HCT116 (cell line): Measurements from ENCODE around the gene PC. TPM values are rescaled to one million over a fixed set of nuclear protein-coding genes. Genes with fewer than 3 reads are reported as not detected.

ENCODE experiments used
- ATAC-seq: fragments of 200-7000 bp; cut with Tn5 transposase; 2 replicates; pipeline ENCODE4 v1.9.1; 2020; ENCODE audit warnings: mild to moderate bottlenecking, moderate library complexity
- BruUV-seq: library from RNA; stranded (reverse); fragments of 400-500 nt; replicated peaks from 2 replicates; lab custom pipeline; 2021; lab: Mats Ljungman, UMichigan
- CTCF ChIA-PET: fragments of 300-600 bp; sonication (Branson Sonifier 250); formaldehyde crosslinking; loops from one replicate; lab custom pipeline; 2021; ENCODE audit warnings: antibody characterized with exemption; lab: Charles Lee
- POLR2A ChIA-PET: fragments of 300-600, 350-600 bp; sonication (Branson Sonifier 250); formaldehyde crosslinking; loops from one replicate; lab custom pipeline; 2021; ENCODE audit warnings: antibody characterized with exemption; lab: Charles Lee
- RAD21 ChIA-PET, 2 experiments: fragments of 300-600 bp; sonication (Branson Sonifier 250); formaldehyde crosslinking; loops; one replicate each; lab custom pipeline; 2023; ENCODE audit warnings: low total read pairs in 2 of 2; ENCODE audit not compliant: uncharacterized antibody in 2 of 2, unreplicated experiment in 2 of 2, low non-redundant PET in 1 of 2; lab: Charles Lee
- DNase-seq: peaks from one replicate; pipeline ENCODE4 v3.0.0-alpha.2; 2010; ENCODE audit warnings: low read depth, low spot score
- H2AFZ ChIP-seq: fragments of 200-600 bp; shearing (Covaris generic), sonication (generic); 2 replicates; pipeline ENCODE4 v1.6.1; 2017; ENCODE audit warnings: low read depth, mixed run types, mixed read lengths, antibody characterized with exemption, low read length; ENCODE audit not compliant: poor library complexity, severe bottlenecking
- H3K27ac ChIP-seq: 2 replicates; pipeline ENCODE4 v1.5.1; 2012; ENCODE audit warnings: low read depth, low read length
- H3K27me3 ChIP-seq: fragments of 200-600 bp; sonication (generic); 2 replicates; pipeline ENCODE4 v1.6.1; 2016; ENCODE audit warnings: mixed run types, low read length, mixed read lengths; ENCODE audit not compliant: insufficient read depth
- H3K36me3 ChIP-seq, 2 experiments: fragments of 200-500 bp in 1 of 2; fragments of 200-600 bp in 1 of 2; sonication (Bioruptor generic) in 1 of 2; sonication (generic) in 1 of 2; 2 replicates each; pipeline versions ENCODE4 v1.5.1 to v1.6.1; 2014 to 2016; ENCODE audit warnings: low read length in 2 of 2, inconsistent platforms in 1 of 2, mixed read lengths in 1 of 2, mixed run types in 1 of 2; ENCODE audit not compliant: insufficient read depth in 2 of 2, control insufficient read depth in 1 of 2
- H3K4me1 ChIP-seq, 2 experiments: fragments of 200-600 bp in 1 of 2; sonication (generic) in 1 of 2; 2 replicates each; pipeline versions ENCODE4 v1.5.1 to v1.6.1; 2012 to 2017; ENCODE audit warnings: low read length in 2 of 2, inconsistent platforms in 1 of 2, mild to moderate bottlenecking in 1 of 2, mixed read lengths in 1 of 2, mixed run types in 1 of 2, moderate library complexity in 1 of 2; ENCODE audit not compliant: insufficient read depth in 2 of 2, control insufficient read depth in 1 of 2
- H3K4me2 ChIP-seq: fragments of 200-600 bp; sonication (generic); 2 replicates; pipeline ENCODE4 v1.6.1; 2017; ENCODE audit warnings: mixed run types, low read length, mixed read lengths
- H3K4me3 ChIP-seq, 2 experiments: fragments of 200-600 bp in 1 of 2; sonication (generic) in 1 of 2; replicated peaks in 1 of 2; 2 replicates each; pipeline ENCODE4 v1.5.1; 2011 to 2016; ENCODE audit warnings: low read length in 2 of 2, control low read depth in 1 of 2, low read depth in 1 of 2, mild to moderate bottlenecking in 1 of 2, mixed read lengths in 1 of 2, mixed run types in 1 of 2
- H3K79me2 ChIP-seq: fragments of 200-600 bp; sonication (generic); 2 replicates; pipeline ENCODE4 v1.6.1; 2017; ENCODE audit warnings: mild to moderate bottlenecking, mixed run types, low read length, moderate library complexity, mixed read lengths; ENCODE audit not compliant: insufficient read depth
- H3K9ac ChIP-seq: fragments of 200-600 bp; sonication (generic); 2 replicates; pipeline ENCODE4 v1.6.1; 2016; ENCODE audit warnings: low read length, mixed read lengths
- H3K9me2 ChIP-seq: fragments of 200-600 bp; sonication (generic), shearing (Covaris generic); 2 replicates; pipeline ENCODE4 v1.6.1; 2017; ENCODE audit warnings: mixed run types, mild to moderate bottlenecking, moderate library complexity; ENCODE audit not compliant: insufficient read depth
- H3K9me3 ChIP-seq, 2 experiments: fragments of 200-500 bp in 1 of 2; fragments of 200-600 bp in 1 of 2; sonication (Bioruptor generic) in 1 of 2; sonication (generic) in 1 of 2; 2 replicates each; pipeline ENCODE4 v1.6.1; 2014 to 2017; ENCODE audit warnings: low read length in 2 of 2, mixed read lengths in 2 of 2, inconsistent platforms in 1 of 2, low read depth in 1 of 2, mild to moderate bottlenecking in 1 of 2, mixed run types in 1 of 2, moderate library complexity in 1 of 2; ENCODE audit not compliant: control insufficient read depth in 1 of 2, insufficient read depth in 1 of 2
- H4K20me1 ChIP-seq: fragments of 200-600 bp; sonication (generic), shearing (Covaris generic); 2 replicates; pipeline ENCODE4 v1.6.1; 2017; ENCODE audit warnings: mixed run types, mild to moderate bottlenecking, moderate library complexity; ENCODE audit not compliant: insufficient read depth
- CBX3 ChIP-seq: IDR thresholded peaks from 2 replicates; pipeline ENCODE4 v1.6.1; 2012; ENCODE audit warnings: low read depth
- CTCF ChIP-seq, 3 experiments: fragments of 200-600 bp in 1 of 3; sonication (generic) in 1 of 3; IDR thresholded peaks in 2 of 3; conservative IDR thresholded peaks in 1 of 3; 2 replicates each; pipeline ENCODE4 v1.5.1; 2012 to 2017; ENCODE audit warnings: low read depth in 2 of 3, low read length in 2 of 3, antibody characterized with exemption in 1 of 3, borderline replicate concordance in 1 of 3, control low read depth in 1 of 3, mild to moderate bottlenecking in 1 of 3, mixed read lengths in 1 of 3, mixed run types in 1 of 3, moderate library complexity in 1 of 3; ENCODE audit not compliant: insufficient read depth in 1 of 3
- JUND ChIP-seq: IDR thresholded peaks from 2 replicates; pipeline ENCODE4 v1.6.1; 2012
- POLR2A ChIP-seq: IDR thresholded peaks from 2 replicates; pipeline ENCODE4 v1.7.0; 2011; ENCODE audit warnings: borderline replicate concordance; ENCODE audit not compliant: insufficient read depth, insufficient read length; ENCODE audit errors: extremely low read depth
- RAD21 ChIP-seq: IDR thresholded peaks from 2 replicates; pipeline ENCODE4 v1.6.1; 2012; ENCODE audit warnings: low read depth, mild to moderate bottlenecking
- SIN3A ChIP-seq: IDR thresholded peaks from 2 replicates; pipeline ENCODE4 v1.6.1; 2012; ENCODE audit warnings: low read depth
- ZBTB33 ChIP-seq: IDR thresholded peaks from 2 replicates; pipeline ENCODE4 v1.6.1; 2011; ENCODE audit warnings: mild to moderate bottlenecking, low read length, moderate library complexity; ENCODE audit not compliant: insufficient replicate concordance; ENCODE audit errors: extremely low read depth
- intact Hi-C: fragments of 100-400 bp; cut with micrococcal nuclease; formaldehyde crosslinking; loops from 2 replicates; pipeline ENCODE4 v1.10.0; 2022
- total RNA-seq: library from RNA; stranded (reverse); gene quantifications from one replicate; pipeline ENCODE4 v1.2.1, GENCODE V29; 2021; ENCODE audit not compliant: unreplicated experiment

Gene PC
- total RNA-seq, 1 experiment from 2014 or later, result 24.1 TPM

GRCh38 chr11:66976925-66977324 lies 18.7 kb upstream of the PC start (continued):
- TF ChIP-seq ZBTB33 (no peak), JUND (no peak)

- H4K20me1 ChIP-seq, result no peaks in the 10 kb centered on the region
- CTCF ChIA-PET, result interaction anchor here (0.7 to 2.3 kb wide), 11 partner anchors 11 to 285 kb away, joined by 3 to 9 read pairs (median 3); partner anchors contain the start of gene RCE1
- H3K9me2 ChIP-seq, result no peaks in the 10 kb centered on the region
- no peaks in the 10 kb centered on the region for H3K27me3 ChIP-seq
- peaks cover 5 to 39% of the 10 kb centered on the region in 2 experiments for H3K4me1 ChIP-seq
- POLR2A ChIA-PET, result no interaction called here
- no peak overlapping the region for H3K4me3 ChIP-seq
- H3K9ac ChIP-seq, result no peak overlapping the region
- H3K27ac ChIP-seq, result no peak overlapping the region
- no peak for TF ChIP-seq SIN3A
- TF ChIP-seq ZBTB33, result no peak
- TF ChIP-seq CBX3, result no peak
- peak; percentile 58 to 87 (median 76); a peak in 5 of 6 replicates for TF ChIP-seq CTCF (IDR thresholded peaks at IDR 0.05 in 2 of 3, conservative IDR thresholded peaks at IDR 0.05 in 1 of 3; ENCODE audit: borderline replicate concordance in 1 of 3, insufficient read depth in 1 of 3, low read depth in 2 of 3, low read length in 2 of 3)
- TF ChIP-seq RAD21, result peak; percentile 91
- TF ChIP-seq POLR2A, result no peak
- no TSS peak for BruUV-seq
- H3K9me3 ChIP-seq, result no peaks in the 10 kb centered on the region
- peak; percentile 57 for ATAC-seq
- H3K36me3 ChIP-seq, result no peaks in the 10 kb centered on the region
- no peak overlapping the region for H2AFZ ChIP-seq
- RAD21 ChIA-PET, result interaction anchor here (0.7 to 1.6 kb wide), 5 partner anchors 13 to 95 kb away, joined by 3 to 6 read pairs (median 4); no protein-coding TSS in a partner anchor
- intact Hi-C loops, result loop anchor here (5.0 kb wide), 1 partner anchor 134 kb away; the partner anchor contains the start of gene RCE1
- no peaks in the 10 kb centered on the region for H3K79me2 ChIP-seq
- no peak overlapping the region for H3K4me2 ChIP-seq
- no peak for DNase-seq
These were observed 17.9 kb upstream of the PC start for GRCh38 chr11:66976028-66976467.
